GM18517 (cell line): ENCODE measurements around the gene PARD3B.

Experiments used
- ATAC-seq: cut with Tn5 transposase; IDR thresholded peaks from one replicate; pipeline ENCODE4 v1.9.1; 2021; ENCODE audit warnings: mild to moderate bottlenecking, moderate library complexity; ENCODE audit not compliant: unreplicated experiment

The PARD3B gene

GRCh38 chr2:204984518-204984917, 439.2 kb downstream of the PARD3B start:
- ATAC-seq: no peak

- ATAC-seq: no peak
Measured at GRCh38 chr2:204986641-204987040, 441.4 kb downstream of the PARD3B start.

GRCh38 chr2:204988836-204989235, 443.6 kb downstream of the PARD3B start:
- no peak for ATAC-seq

- no peak for ATAC-seq
Measured at GRCh38 chr2:204989877-204990276, 444.6 kb downstream of the PARD3B start.

GRCh38 chr2:205001300-205001966, 456.2 kb downstream of the PARD3B start:
- ATAC-seq: no peak

GRCh38 chr2:205002390-205002789, 457.1 kb downstream of the PARD3B start:
- ATAC-seq: no peak

GRCh38 chr2:205003288-205003687, 458.0 kb downstream of the PARD3B start:
- no peak for ATAC-seq

GRCh38 chr2:205010196-205010595, 464.9 kb downstream of the PARD3B start:
- ATAC-seq: no peak

GRCh38 chr2:205011031-205011430, 465.8 kb downstream of the PARD3B start:
- ATAC-seq: no peak

- ATAC-seq: no peak
Measured at GRCh38 chr2:205012961-205013360, 467.7 kb downstream of the PARD3B start.

GRCh38 chr2:205013586-205013985, 468.3 kb downstream of the PARD3B start:
- no peak for ATAC-seq

GRCh38 chr2:205014201-205014600, 468.9 kb downstream of the PARD3B start:
- ATAC-seq: no peak

GRCh38 chr2:205017381-205017780, 472.1 kb downstream of the PARD3B start:
- ATAC-seq: no peak

- no peak for ATAC-seq
Measured at GRCh38 chr2:205017912-205018311, 472.6 kb downstream of the PARD3B start.

- no peak for ATAC-seq
Measured at GRCh38 chr2:205020673-205021072, 475.4 kb downstream of the PARD3B start.

- no peak for ATAC-seq
Measured at GRCh38 chr2:205022841-205023240, 477.6 kb downstream of the PARD3B start.

- no peak for ATAC-seq
Measured at GRCh38 chr2:205024822-205025518, 479.7 kb downstream of the PARD3B start.

GRCh38 chr2:205025580-205026240, 480.4 kb downstream of the PARD3B start:
- no peak for ATAC-seq

- no peak for ATAC-seq
Measured at GRCh38 chr2:205030695-205031094, 485.4 kb downstream of the PARD3B start.

- ATAC-seq: no peak
Measured at GRCh38 chr2:205032093-205032551, 486.8 kb downstream of the PARD3B start.

- no peak for ATAC-seq
Measured at GRCh38 chr2:205033431-205033830, 488.2 kb downstream of the PARD3B start.

- no peak for ATAC-seq
Measured at GRCh38 chr2:205034034-205034433, 488.8 kb downstream of the PARD3B start.
